ENCODE results near the gene SPATA31E1. TPM values are rescaled to one million over a fixed set of nuclear protein-coding genes. Genes with fewer than 3 reads are reported as not detected.
"Not testable (repeated sequence)": the region's sequence is repeated elsewhere in the genome, so short reads cannot be mapped to it uniquely, and the experiment has no call there.

Gene SPATA31E1
- total and polyA plus RNA-seq, 3 donors from 2014 or later: 4.6 to 25.0 (median 4.8) TPM

DNA sequence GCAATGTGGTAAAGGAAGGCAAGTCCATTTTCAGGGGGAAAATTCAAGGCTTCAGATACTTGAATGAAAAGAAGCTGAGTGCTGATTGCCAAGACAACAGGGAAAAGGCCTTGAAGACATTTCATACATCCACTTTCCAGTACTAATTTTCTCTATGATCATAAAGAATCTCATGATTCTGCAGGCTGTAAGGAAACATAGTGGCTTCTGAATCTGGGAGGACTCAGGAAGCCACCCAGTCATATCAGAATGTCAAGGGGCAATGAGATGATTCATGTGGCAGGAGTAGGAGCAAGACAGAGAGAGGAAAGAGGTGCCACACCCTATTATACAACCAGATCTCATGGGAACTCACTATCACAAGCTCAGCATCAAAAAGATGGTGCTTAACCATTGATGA is 46.5 kb downstream of the SPATA31E1 start:
- H3K9me3 ChIP-seq; H3K4me3 ChIP-seq; H3K27ac ChIP-seq; DNase-seq; H3K27me3 ChIP-seq; H3K4me1 ChIP-seq; intact Hi-C loops (cut with DNase I; ENCODE audit: low total_unique reads); H3K36me3 ChIP-seq (ENCODE audit: low read depth, missing control alignments): not testable (repeated sequence)

DNA sequence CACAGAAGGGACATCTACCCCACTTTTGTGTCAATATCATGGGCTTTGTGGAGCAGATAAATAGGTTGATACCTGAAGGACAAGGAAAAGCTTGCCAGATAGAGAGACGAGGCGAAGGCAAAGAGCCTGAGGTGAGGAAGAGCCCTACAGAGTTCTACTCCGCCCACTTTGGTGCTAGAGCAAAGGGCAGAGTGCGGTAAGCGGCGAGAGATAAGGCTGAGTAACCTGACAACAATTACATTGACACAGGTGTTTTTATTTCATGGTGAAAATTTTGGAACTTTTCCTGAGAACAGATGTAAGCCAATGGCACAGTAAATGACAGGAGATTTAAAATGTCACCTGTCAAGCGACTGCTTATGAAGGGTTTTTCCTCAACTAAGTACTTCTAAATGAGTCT is 51.8 kb downstream of the SPATA31E1 start:
- intact Hi-C loops (cut with DNase I; ENCODE audit: low total_unique reads); H3K9me3 ChIP-seq; H3K36me3 ChIP-seq (ENCODE audit: low read depth, missing control alignments); H3K27ac ChIP-seq; H3K27me3 ChIP-seq; H3K4me3 ChIP-seq; H3K4me1 ChIP-seq; DNase-seq: not testable (repeated sequence)
- WGBS, 2 donors: 85 to 95% methylated on average over 1 to 7 of the region's 7 CpGs

DNA sequence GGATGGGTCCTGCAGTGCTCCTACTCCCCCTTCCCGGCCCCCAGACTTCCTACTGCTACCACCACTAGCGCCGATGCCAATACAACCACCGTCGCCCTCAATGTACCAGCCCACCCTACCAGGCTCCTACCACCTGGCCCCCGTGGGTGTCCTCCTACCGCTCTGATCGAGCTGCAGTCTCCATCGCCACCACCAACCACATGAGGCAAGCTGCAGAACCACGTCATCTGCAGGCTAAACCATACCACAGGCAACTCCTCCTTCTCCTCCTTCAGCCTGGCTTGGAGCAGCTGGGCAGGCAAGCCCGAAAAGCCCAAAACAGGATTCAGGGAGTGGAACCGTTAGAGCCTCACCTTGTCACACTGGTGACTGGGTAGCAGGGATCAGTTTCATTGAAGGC is 54.7 kb downstream of the SPATA31E1 start:
- DNase-seq; intact Hi-C loops (cut with DNase I; ENCODE audit: low total_unique reads); H3K4me3 ChIP-seq; H3K27ac ChIP-seq; H3K9me3 ChIP-seq; H3K27me3 ChIP-seq; H3K36me3 ChIP-seq (ENCODE audit: low read depth, missing control alignments); H3K4me1 ChIP-seq: not testable (repeated sequence)
- 100% methylated on average over 1 of the region's 12 CpGs; no CpG with 5 or more reads in 1 of the 2 donors for WGBS, 2 donors

DNA sequence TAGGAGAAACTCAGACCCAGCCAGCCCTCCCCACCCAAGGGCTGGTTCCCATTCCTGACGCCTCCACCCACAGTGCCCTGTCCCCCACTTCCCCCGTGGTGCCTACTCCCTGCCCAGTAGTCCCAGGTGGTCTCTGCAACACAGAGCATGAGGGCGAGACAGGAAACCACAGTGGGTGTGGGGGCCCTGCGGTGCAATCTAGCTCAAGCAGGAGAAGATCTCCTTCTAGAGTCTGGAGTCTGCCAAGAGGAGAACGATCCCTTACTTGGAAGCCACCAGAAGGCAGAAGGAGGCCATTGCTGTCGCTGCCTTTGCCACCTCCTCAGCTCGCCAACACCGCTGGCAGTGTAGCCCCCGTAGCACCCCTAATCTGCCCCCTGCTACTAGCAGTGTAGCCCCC is 55.2 kb downstream of the SPATA31E1 start:
- WGBS, 2 donors: no CpG with 5 or more reads among the region's 9 CpGs
- H3K4me1 ChIP-seq; DNase-seq; H3K27me3 ChIP-seq; H3K27ac ChIP-seq; intact Hi-C loops (cut with DNase I; ENCODE audit: low total_unique reads); H3K36me3 ChIP-seq (ENCODE audit: low read depth, missing control alignments); H3K9me3 ChIP-seq; H3K4me3 ChIP-seq: not testable (repeated sequence)

DNA sequence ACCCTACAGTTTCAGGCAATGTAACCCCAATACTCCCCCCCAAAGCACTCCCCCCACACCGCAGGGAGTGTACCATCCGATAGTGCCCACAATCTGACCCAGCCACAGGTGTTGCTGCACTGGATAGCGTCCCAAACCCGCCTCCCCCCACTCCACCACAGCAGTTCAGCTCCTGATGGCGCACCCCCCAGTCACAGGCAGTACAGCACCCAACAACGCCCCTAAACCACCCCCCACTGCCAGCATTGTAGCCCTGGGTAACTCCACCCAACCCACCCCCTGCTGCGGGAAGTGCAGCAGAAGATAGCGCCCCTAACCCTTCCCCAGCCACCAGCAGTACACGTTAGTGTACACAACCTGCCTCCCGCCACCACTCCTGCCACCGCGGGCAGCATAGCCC is 55.7 kb downstream of the SPATA31E1 start:
- H3K9me3 ChIP-seq; H3K27ac ChIP-seq; H3K4me3 ChIP-seq; H3K4me1 ChIP-seq; H3K27me3 ChIP-seq; DNase-seq; H3K36me3 ChIP-seq (ENCODE audit: low read depth, missing control alignments); intact Hi-C loops (cut with DNase I; ENCODE audit: low total_unique reads): not testable (repeated sequence)
- no CpG with 5 or more reads among the region's 12 CpGs for WGBS, 2 donors

Other genes with a start within 250 kb of the SPATA31E1 start
- gene CTSL, start 156.8 kb upstream of the SPATA31E1 start, total RNA-seq: 100 to 1,000 TPM; 100 to 105 TPM
- 185 TPM for gene CTSL, start 156.8 kb upstream of the SPATA31E1 start, polyA plus RNA-seq (ENCODE audit: insufficient read depth, low read depth, low replicate concordance)
- 10 to 100 TPM in 1 of 2 donors, 1 to 10 TPM in 1; 5.9 to 13.5 TPM for gene SPATA31C1, start 35.1 kb downstream of the SPATA31E1 start, total RNA-seq
- gene SPATA31C1, start 35.1 kb downstream of the SPATA31E1 start, polyA plus RNA-seq (ENCODE audit: insufficient read depth, low read depth, low replicate concordance): 21.1 TPM
- gene CDK20, start 91.7 kb downstream of the SPATA31E1 start, total RNA-seq: 10 to 100 TPM; 18.2 to 22.3 TPM
- 39.8 TPM for gene CDK20, start 91.7 kb downstream of the SPATA31E1 start, polyA plus RNA-seq (ENCODE audit: insufficient read depth, low read depth, low replicate concordance)

Data from testis (tissue), 3 donors.